B cell (primary cell): ENCODE measurements around the gene SF3B6.
"Not testable (repeated sequence)": the region's sequence is repeated elsewhere in the genome, so short reads cannot be mapped to it uniquely, and the experiment has no call there.

Experiments
- CTCF ChIP-seq: fragments of 200-600 bp; IDR thresholded peaks from one replicate; pipeline ENCODE4 v1.8.0; 2022; ENCODE audit warnings: antibody characterized with exemption, mild to moderate bottlenecking
- EZH2 ChIP-seq: IDR thresholded peaks from 2 replicates; pipeline ENCODE4 v1.6.1; 2012; ENCODE audit warnings: borderline replicate concordance, low read depth, mild to moderate bottlenecking, moderate library complexity, low read length; ENCODE audit not compliant: insufficient read depth, poor library complexity, severe bottlenecking

GRCh38 chr2:24043133-24043532 lies 33.0 kb downstream of the SF3B6 start:
- not testable (repeated sequence) for TF ChIP-seq CTCF, EZH2
